Superior temporal gyrus (tissue), 1 donor: ENCODE measurements around the gene INPPL1.

ENCODE experiments used
- DNase-seq: peaks from one replicate; pipeline ENCODE4 v3.0.0-alpha.2; 2016; ENCODE audit errors: extremely low spot score

Gene INPPL1

GRCh38 chr11:72231396-72232259 lies 7.1 kb downstream of the INPPL1 start:
- DNase-seq: no peak

- DNase-seq: no peak
Observed at GRCh38 chr11:72232260-72233055, 7.9 kb downstream of the INPPL1 start.

GRCh38 chr11:72233056-72233772 lies 8.6 kb downstream of the INPPL1 start:
- DNase-seq: no peak

GRCh38 chr11:72233773-72234513 lies 9.4 kb downstream of the INPPL1 start:
- no peak for DNase-seq

- DNase-seq: no peak
Observed at GRCh38 chr11:72234514-72234830, 9.9 kb downstream of the INPPL1 start.

- DNase-seq: no peak
Observed at GRCh38 chr11:72234920-72235319, 10.4 kb downstream of the INPPL1 start.

GRCh38 chr11:72235351-72236057 lies 10.9 kb downstream of the INPPL1 start:
- no peak for DNase-seq

GRCh38 chr11:72236083-72236697 lies 11.6 kb downstream of the INPPL1 start:
- no peak for DNase-seq

GRCh38 chr11:72236774-72237111 lies 12.2 kb downstream of the INPPL1 start:
- no peak for DNase-seq

- DNase-seq: no peak
Observed at GRCh38 chr11:72237112-72237931, 12.8 kb downstream of the INPPL1 start.

- DNase-seq: no peak
Observed at GRCh38 chr11:72238040-72238450, 13.5 kb downstream of the INPPL1 start.

GRCh38 chr11:72238492-72239312 lies 14.1 kb downstream of the INPPL1 start:
- DNase-seq: no peak

GRCh38 chr11:72239313-72239848 lies 14.8 kb downstream of the INPPL1 start:
- DNase-seq: no peak

- DNase-seq: no peak
Observed at GRCh38 chr11:72239849-72240460, 15.4 kb downstream of the INPPL1 start.

- DNase-seq: no peak
Observed at GRCh38 chr11:72240461-72241290, 16.1 kb downstream of the INPPL1 start.

GRCh38 chr11:72241291-72241781 lies 16.8 kb downstream of the INPPL1 start:
- no peak for DNase-seq

- DNase-seq: no peak
Observed at GRCh38 chr11:72242141-72242540, 17.6 kb downstream of the INPPL1 start.
